A673 (cell line): ENCODE measurements around the gene ZNF503. TPM values are rescaled to one million over a fixed set of nuclear protein-coding genes. Genes with fewer than 3 reads are reported as not detected.

ENCODE experiments used
- BruUV-seq: library from RNA; stranded (reverse); fragments of 400-500 nt; replicated peaks from 2 replicates; lab custom pipeline; 2021; lab: Mats Ljungman, UMichigan
- CTCF ChIA-PET: fragments of 300-600 bp; sonication (Branson Sonifier 250); formaldehyde crosslinking; loops from one replicate; lab custom pipeline; 2022; ENCODE audit warnings: antibody characterized with exemption; lab: Charles Lee
- POLR2A ChIA-PET: fragments of 300-600 bp; sonication (Branson Sonifier 250); formaldehyde crosslinking; loops from one replicate; lab custom pipeline; 2022; ENCODE audit warnings: antibody characterized with exemption; ENCODE audit not compliant: low non-redundant PET; lab: Charles Lee
- DNase-seq: peaks from one replicate; pipeline ENCODE4 v3.0.0-alpha.2; 2015; ENCODE audit warnings: low spot score
- H3K27ac ChIP-seq: fragments of 200-600 bp; sonication (generic); 2 replicates; pipeline ENCODE4 v1.5.1; 2016; ENCODE audit warnings: mixed run types, low read depth, mild to moderate bottlenecking, mixed read lengths, antibody characterized with exemption, low read length; ENCODE audit not compliant: poor library complexity, severe bottlenecking
- H3K27me3 ChIP-seq: fragments of 200-600 bp; sonication (generic); replicated peaks from 2 replicates; pipeline ENCODE4 v1.6.1; 2017; ENCODE audit warnings: mixed run types, low read depth, mild to moderate bottlenecking, mixed read lengths, antibody characterized with exemption, low read length; ENCODE audit not compliant: insufficient read depth, poor library complexity
- H3K36me3 ChIP-seq: fragments of 200-600 bp; sonication (generic); 2 replicates; pipeline ENCODE4 v1.6.1; 2016; ENCODE audit warnings: mixed run types, mild to moderate bottlenecking, mixed read lengths, antibody characterized with exemption, low read length; ENCODE audit not compliant: insufficient read depth, poor library complexity, severe bottlenecking
- H3K4me1 ChIP-seq: fragments of 200-600 bp; sonication (generic); 2 replicates; pipeline ENCODE4 v1.6.1; 2017; ENCODE audit warnings: mixed run types, mild to moderate bottlenecking, mixed read lengths, antibody characterized with exemption, low read length; ENCODE audit not compliant: insufficient read depth, poor library complexity, severe bottlenecking
- H3K4me3 ChIP-seq: fragments of 200-600 bp; sonication (generic); 2 replicates; pipeline ENCODE4 v1.5.1; 2016; ENCODE audit warnings: low read depth, mixed run types, mild to moderate bottlenecking, mixed read lengths, low read length; ENCODE audit not compliant: poor library complexity, severe bottlenecking
- H3K9me3 ChIP-seq: fragments of 200-600 bp; sonication (generic); 2 replicates; pipeline ENCODE4 v1.6.1; 2016; ENCODE audit warnings: mixed run types, low read depth, mild to moderate bottlenecking, mixed read lengths, antibody characterized with exemption, low read length; ENCODE audit not compliant: poor library complexity, severe bottlenecking
- EZH2 ChIP-seq: fragments of 200-600 bp; sonication (generic); IDR thresholded peaks from 2 replicates; pipeline ENCODE4 v1.6.1; 2017; ENCODE audit warnings: borderline replicate concordance, low read depth, mild to moderate bottlenecking, mixed read lengths, antibody characterized with exemption, low read length; ENCODE audit not compliant: poor library complexity, severe bottlenecking
- intact Hi-C: fragments of 100-400 bp; cut with micrococcal nuclease; formaldehyde crosslinking; loops from one replicate; pipeline ENCODE4 v1.10.0; 2022; ENCODE audit not compliant: unreplicated experiment
- total RNA-seq: library from RNA; stranded (reverse); gene quantifications from 2 replicates; pipeline ENCODE4 v1.2.3, GENCODE V29; 2021
- TF ChIP-seq, protein P1 (sequence below): fragments of 300-800, 200-600 bp; sonication (generic); conservative IDR thresholded peaks from 2 replicates; pipeline ENCODE4 v1.5.1; 2017; ENCODE audit warnings: low read depth, mild to moderate bottlenecking, antibody characterized with exemption, low read length, moderate library complexity, mixed read lengths

The ZNF503 gene
- total RNA-seq, 1 experiment from 2014 or later = 1.2 TPM

DNA sequence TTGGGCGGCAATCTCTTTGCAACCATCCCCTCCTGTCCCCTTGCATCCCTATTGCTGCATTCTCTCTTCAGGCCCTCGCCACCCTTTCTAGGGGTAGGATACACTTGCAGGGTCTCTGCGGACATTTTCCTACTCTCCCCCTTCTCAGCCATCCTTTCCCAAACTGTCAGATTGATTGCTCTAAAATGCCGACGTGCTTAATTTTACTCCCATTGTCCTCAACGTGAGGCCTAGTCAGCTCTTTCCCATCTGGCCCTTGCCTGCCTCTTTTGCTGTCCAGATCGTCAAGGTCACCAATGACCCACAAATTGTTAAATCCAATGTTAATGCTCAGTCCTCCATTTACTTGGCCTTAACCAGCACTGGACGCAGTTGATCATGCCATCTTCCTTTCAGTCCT, 17.1 kb upstream of the ZNF503 start:
- Histone ChIP-seq H3K27me3 (peaks cover 47% of the 10 kb centered on the region), H3K4me1 (no peaks in the 10 kb centered on the region), H3K4me3 (no peak overlapping the region), H3K27ac (no peak overlapping the region), H3K36me3 (no peaks in the 10 kb centered on the region), H3K9me3 (no peaks in the 10 kb centered on the region)
- POLR2A ChIA-PET = no interaction called here
- no peak for TF ChIP-seq EZH2
- TF ChIP-seq, protein P1, sequence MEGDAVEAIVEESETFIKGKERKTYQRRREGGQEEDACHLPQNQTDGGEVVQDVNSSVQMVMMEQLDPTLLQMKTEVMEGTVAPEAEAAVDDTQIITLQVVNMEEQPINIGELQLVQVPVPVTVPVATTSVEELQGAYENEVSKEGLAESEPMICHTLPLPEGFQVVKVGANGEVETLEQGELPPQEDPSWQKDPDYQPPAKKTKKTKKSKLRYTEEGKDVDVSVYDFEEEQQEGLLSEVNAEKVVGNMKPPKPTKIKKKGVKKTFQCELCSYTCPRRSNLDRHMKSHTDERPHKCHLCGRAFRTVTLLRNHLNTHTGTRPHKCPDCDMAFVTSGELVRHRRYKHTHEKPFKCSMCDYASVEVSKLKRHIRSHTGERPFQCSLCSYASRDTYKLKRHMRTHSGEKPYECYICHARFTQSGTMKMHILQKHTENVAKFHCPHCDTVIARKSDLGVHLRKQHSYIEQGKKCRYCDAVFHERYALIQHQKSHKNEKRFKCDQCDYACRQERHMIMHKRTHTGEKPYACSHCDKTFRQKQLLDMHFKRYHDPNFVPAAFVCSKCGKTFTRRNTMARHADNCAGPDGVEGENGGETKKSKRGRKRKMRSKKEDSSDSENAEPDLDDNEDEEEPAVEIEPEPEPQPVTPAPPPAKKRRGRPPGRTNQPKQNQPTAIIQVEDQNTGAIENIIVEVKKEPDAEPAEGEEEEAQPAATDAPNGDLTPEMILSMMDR = no peak
- BruUV-seq = no TSS peak
- intact Hi-C loops = no loop called here
- CTCF ChIA-PET = no interaction called here
- no peak for DNase-seq

DNA sequence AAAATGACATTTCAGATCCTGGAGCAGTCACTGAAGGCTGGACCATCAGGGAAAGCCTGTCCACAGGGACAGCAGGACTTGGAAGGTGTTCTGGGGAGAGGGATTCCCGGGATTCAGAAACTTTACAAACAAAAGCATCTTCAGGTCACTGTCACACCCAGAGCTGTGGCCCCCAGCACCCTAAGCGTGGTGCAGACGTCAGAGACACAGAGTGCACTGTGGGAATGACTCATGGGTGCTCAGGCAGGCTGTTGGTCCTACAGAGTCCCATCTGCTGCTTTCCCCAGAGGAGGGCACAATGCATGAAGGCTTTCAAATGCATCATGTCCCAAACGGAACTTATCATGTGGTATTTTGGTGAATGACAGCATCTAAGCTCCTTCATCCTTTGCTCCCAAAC, 16.7 kb upstream of the ZNF503 start:
- ChIA-PET POLR2A (no interaction called here), CTCF (no interaction called here)
- TF ChIP-seq, protein P1 = no peak
- TF ChIP-seq EZH2 = no peak
- Histone ChIP-seq H3K9me3 (no peaks in the 10 kb centered on the region), H3K36me3 (no peaks in the 10 kb centered on the region), H3K27me3 (peaks cover 51% of the 10 kb centered on the region), H3K4me1 (no peaks in the 10 kb centered on the region), H3K27ac (no peak overlapping the region), H3K4me3 (no peak overlapping the region)
- intact Hi-C loops = no loop called here
- BruUV-seq = no TSS peak
- no peak for DNase-seq

DNA sequence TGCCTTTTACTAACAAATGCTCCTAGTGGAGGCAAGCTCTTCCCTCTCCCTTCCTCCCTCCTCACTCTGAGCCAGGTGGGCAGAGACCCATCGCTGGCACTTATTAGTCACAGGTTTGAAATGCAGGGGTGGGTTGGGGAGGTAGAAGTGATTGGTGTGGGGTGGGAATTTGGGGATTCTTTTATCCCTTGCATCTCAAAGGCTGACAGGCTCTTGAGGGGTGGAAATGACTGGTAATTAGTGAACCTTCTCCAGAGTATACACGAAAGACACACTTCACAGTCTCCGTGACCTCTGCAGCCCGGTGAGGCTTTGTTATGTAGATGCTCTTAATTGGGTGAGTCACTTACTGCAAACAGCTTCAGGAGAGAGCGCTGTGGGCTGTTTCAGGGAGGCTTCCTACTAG, 16.0 kb upstream of the ZNF503 start:
- intact Hi-C loops = no loop called here
- CTCF ChIA-PET = no interaction called here
- no peak for DNase-seq

More for the DNA sequence above, 16.0 kb upstream of the ZNF503 start:
- POLR2A ChIA-PET = interaction anchor here (0.7 kb wide), 1 partner anchor 1525 kb away, joined by 6 read pairs; no protein-coding TSS in a partner anchor
- Histone ChIP-seq H3K4me3 (no peak overlapping the region), H3K9me3 (no peaks in the 10 kb centered on the region), H3K4me1 (no peaks in the 10 kb centered on the region), H3K27me3 (peaks cover 55% of the 10 kb centered on the region), H3K27ac (no peak overlapping the region), H3K36me3 (no peaks in the 10 kb centered on the region)
- no peak for TF ChIP-seq EZH2
- TF ChIP-seq, protein P1 = no peak
- BruUV-seq = no TSS peak
